Brain microvascular endothelial cell (primary cell): ENCODE results near the gene RSRP1.

Source experiments
- DNase-seq: peaks from one replicate; pipeline ENCODE4 v3.0.0-alpha.2; 2020
- H3K27ac ChIP-seq: fragments of 250-450 bp; sonication (Bioruptor Pico); 2 replicates; pipeline ENCODE4 v1.5.1; 2020; ENCODE audit warnings: mild to moderate bottlenecking, moderate library complexity
- H3K27me3 ChIP-seq: fragments of 250-450 bp; sonication (Bioruptor Pico); replicated peaks from 2 replicates; pipeline ENCODE4 v1.5.1; 2020; ENCODE audit warnings: mild to moderate bottlenecking
- H3K36me3 ChIP-seq: fragments of 250-450 bp; sonication (Bioruptor Pico); replicated peaks from 2 replicates; pipeline ENCODE4 v1.5.1; 2020; ENCODE audit warnings: mild to moderate bottlenecking
- H3K4me3 ChIP-seq: 2 replicates; pipeline ENCODE4 v1.5.1; 2011; ENCODE audit warnings: low read depth, mild to moderate bottlenecking, control low read depth, low read length, moderate library complexity
- in situ Hi-C: cut with HindIII; loops from 2 replicates; pipeline ENCODE4 v1.10.0; 2017; ENCODE audit warnings: low sequenced_read_pairs, low pct_ligation_motif_present
- TF ChIP-seq, protein P1 (sequence below): IDR thresholded peaks from 2 replicates; pipeline ENCODE4 v1.5.1; 2011; ENCODE audit warnings: low read depth, mild to moderate bottlenecking, moderate library complexity, low read length, control low read depth, inconsistent platforms; ENCODE audit errors: missing control alignments

The RSRP1 gene

DNA sequence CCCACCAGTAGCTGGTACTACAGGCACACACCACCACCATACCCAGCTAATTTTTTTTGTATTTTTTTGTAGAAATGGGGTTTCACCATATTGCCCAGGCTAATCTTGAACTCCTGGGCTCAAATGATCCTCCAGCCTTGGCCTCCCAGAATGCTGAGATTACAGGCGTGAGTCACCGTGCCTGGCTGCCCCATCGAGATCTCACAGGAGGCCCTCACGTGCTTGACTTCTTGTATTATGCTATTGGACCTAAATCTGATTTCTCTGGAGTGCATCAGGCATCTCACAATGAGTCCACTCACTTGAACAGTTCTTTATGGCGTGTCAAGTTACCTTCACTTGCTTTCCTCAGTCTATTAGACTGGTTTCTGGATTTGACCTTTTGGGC, 9.3 kb upstream of the RSRP1 start:
- Histone ChIP-seq H3K27ac (peak overlapping the region; percentile 25), H3K36me3 (no peaks in the 10 kb centered on the region), H3K4me3 (no peak overlapping the region), H3K27me3 (no peaks in the 10 kb centered on the region)
- in situ Hi-C loops, result no loop called here
- TF ChIP-seq, protein P1, sequence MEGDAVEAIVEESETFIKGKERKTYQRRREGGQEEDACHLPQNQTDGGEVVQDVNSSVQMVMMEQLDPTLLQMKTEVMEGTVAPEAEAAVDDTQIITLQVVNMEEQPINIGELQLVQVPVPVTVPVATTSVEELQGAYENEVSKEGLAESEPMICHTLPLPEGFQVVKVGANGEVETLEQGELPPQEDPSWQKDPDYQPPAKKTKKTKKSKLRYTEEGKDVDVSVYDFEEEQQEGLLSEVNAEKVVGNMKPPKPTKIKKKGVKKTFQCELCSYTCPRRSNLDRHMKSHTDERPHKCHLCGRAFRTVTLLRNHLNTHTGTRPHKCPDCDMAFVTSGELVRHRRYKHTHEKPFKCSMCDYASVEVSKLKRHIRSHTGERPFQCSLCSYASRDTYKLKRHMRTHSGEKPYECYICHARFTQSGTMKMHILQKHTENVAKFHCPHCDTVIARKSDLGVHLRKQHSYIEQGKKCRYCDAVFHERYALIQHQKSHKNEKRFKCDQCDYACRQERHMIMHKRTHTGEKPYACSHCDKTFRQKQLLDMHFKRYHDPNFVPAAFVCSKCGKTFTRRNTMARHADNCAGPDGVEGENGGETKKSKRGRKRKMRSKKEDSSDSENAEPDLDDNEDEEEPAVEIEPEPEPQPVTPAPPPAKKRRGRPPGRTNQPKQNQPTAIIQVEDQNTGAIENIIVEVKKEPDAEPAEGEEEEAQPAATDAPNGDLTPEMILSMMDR, result no peak
- no peak for DNase-seq

DNA sequence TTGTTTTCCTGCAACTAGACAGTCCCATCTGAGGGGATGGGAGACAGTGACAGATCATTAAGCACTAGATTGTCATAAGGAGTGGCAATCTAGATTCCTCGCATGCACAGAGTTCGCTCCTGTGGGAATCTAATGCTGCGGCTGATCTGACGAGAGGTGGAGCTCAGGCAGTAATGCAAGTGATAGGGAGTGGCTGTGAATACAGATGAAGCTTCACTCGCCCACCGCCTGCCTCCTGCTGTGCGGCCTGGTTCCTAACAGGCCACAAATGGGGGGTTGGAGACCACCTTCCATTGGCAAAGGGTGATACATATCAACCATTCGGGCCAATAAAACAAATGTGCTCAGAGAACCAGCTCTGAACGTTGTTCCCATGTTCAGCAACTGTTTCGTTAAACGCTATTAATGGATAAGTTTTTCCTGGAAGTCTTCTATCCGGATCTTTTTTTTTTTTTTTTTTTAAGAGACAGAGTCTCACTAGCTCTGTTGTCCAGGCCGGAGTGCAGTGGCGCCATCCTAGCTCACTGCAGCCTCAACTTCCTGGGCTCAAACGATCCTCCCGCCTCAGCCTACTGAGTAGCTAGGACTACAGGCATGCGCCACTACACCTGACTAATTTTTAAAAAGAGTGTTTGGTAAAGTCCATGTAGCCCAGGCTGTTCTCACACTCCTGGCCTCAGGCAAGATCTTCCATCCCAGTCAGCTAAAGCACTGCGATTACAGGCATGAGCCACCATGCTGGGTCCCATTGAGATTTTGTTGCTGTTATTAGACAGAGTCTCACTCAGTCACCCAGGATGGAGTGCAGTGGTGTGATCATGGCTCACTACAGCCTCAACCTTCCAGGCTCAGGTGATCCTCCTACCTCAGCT, 8.7 kb upstream of the RSRP1 start:
- in situ Hi-C loops, result no loop called here
- no peak overlapping the region for H3K4me3 ChIP-seq
- H3K36me3 ChIP-seq, result no peaks in the 10 kb centered on the region
- DNase-seq, result no peak
- no peaks in the 10 kb centered on the region for H3K27me3 ChIP-seq
- H3K27ac ChIP-seq, result no peak overlapping the region
- TF ChIP-seq, protein P1, result no peak

DNA sequence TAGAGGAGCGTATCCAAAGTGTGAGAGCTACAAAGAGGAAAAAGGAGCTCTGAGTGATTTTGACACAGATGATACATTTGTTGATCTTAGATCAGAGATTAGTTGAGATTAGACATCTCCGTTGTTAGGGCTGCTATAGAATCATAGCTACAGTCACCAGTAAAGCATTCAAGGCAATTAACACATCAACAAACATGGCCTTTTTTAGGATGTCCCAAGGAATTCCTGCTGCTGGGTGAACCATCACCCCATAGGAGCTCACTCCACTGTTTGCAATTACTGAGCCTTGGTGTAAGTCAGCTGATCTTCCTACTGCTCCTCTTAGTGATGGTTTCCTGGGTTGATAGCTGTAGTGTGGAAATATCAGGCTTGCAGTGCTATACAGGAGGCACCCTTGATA, 6.7 kb upstream of the RSRP1 start:
- in situ Hi-C loops, result no loop called here
- TF ChIP-seq, protein P1, result no peak
- no peak overlapping the region for H3K4me3 ChIP-seq
- peak; percentile 31 for DNase-seq
- no peaks in the 10 kb centered on the region for H3K36me3 ChIP-seq
- H3K27ac ChIP-seq, result no peak overlapping the region
- no peaks in the 10 kb centered on the region for H3K27me3 ChIP-seq

DNA sequence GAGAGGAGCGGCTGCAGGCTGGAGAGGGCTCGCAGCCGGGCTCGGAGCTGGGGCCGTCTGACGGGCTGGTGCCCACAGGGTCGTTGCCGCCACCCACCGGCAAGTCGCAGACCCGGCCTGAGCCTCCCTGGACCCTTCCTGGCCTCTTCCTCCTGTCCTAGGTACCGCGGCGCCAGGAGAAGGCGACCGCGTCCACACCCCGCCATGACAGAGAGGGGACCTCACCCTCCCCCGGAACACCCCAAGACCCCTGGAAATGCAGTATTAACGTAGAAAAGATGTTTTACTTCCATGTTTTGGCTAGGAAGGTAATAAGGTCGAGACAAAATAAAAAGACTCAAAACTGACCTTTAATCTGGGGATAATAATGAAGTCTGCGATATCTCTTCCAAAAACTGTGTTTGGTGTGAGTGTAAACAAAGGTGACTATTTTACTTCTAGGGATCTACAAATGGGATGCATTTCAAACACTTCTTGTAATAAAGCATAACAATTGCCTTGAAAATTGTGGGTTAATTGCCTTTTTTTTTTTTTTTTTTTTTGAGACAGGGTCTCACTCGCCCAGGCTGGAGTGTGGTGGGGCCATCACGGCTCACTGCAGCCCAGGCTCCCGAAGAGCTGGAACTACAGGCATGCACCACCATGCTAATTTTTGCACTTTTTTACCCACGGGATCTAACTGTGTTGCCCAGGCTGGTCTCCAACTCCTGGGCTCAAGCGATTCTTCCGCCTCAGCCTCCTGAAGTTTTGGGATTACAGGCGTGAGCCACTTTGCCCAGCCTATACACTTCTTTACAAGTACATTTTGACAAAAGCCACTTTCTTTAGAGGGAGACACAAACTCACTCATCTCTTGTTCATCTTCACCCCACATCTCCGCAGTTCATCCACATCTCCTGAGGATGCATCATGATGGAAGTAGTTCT, 838 bp upstream of the RSRP1 start:
- DNase-seq, result no peak
- Histone ChIP-seq H3K36me3 (peaks cover 35% of the 10 kb centered on the region), H3K27ac (peak overlapping the region; percentile 98), H3K4me3 (peak overlapping the region; percentile 100), H3K27me3 (no peaks in the 10 kb centered on the region)
- in situ Hi-C loops, result no loop called here
- TF ChIP-seq, protein P1, result peak; percentile 21

DNA sequence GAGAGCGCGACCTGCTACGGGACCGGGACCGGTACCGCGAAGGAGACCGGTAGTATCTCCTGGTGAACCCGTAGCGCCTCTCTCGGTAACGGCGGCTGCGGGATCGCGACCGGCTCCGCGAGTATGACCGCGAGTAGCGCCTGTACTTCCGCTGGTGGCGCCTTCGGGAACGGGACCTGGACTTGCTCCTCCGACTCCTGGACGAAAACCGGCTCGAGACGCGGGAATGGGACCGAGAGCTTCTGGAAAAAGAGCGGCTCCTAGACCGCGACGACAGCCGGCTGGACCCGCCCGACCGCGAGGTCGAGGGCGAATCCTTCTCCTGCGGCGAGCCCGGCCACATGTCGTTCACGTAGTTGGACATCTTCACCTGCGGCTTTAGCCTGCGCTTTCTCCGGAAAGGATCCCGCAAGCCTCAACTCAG, 642 bp downstream of the RSRP1 start:
- TF ChIP-seq, protein P1, result no peak
- H3K27ac ChIP-seq, result peak overlapping the region; percentile 98
- H3K27me3 ChIP-seq, result no peaks in the 10 kb centered on the region
- no peak for DNase-seq
- peak overlapping the region; percentile 100 for H3K4me3 ChIP-seq
- in situ Hi-C loops, result no loop called here
- H3K36me3 ChIP-seq, result peaks cover 50% of the 10 kb centered on the region
